ENCODE data around the gene RDH11.

- TF ChIP-seq CTCF (IDR thresholded peaks at IDR 0.05) (no peak), EP300 (IDR thresholded peaks at IDR 0.05; ENCODE audit: low read depth) (no peak), POLR2A (IDR thresholded peaks at IDR 0.05) (no peak)
Measured at GRCh38 chr14:67729072-67729885, 33.7 kb upstream of the RDH11 start.
